ENCODE data around the gene GDI2.
"Not testable (repeated sequence)": the region's sequence is repeated elsewhere in the genome, so short reads cannot be mapped to it uniquely, and the experiment has no call there.

Gene GDI2

DNA sequence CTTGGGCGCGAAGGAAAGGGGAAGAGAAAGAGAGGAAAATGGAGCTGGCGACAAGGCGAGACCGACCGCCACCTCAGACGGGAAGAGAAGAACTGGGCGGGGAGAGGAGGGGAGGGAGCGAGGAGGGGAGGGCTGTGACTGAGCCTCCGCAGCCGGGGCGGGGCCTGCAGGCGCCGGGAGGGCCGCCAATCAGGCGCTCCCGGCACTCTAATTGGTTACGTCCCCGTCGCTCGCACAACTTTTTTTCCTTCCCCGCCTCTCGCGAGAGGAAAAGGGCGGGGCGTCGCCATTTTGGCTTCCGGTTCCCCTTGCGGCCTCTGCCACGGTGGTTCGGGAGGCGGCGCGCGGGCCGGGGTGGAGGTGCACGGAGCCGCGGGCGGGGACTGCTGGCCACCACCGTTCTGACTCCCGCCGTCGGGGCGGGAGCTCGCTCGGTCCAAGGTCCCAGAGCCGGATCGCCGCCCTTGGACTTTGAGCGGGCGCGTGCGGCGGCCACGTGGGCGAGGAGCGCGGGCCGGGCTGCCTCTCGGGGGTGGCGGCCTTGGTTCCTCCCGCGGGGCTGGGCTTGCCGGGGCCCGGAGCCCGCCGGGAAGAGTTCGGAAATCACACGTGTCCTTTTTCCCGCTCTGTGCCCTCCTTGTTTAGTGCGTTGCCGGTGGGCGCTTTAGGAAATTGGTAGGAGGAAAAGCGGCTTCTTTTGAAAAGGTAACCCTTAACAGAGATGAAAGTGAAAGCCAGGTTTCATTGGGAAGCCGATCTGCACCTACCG, at the start of gene GDI2:
TSS of gene GDI2 (minus strand) at position 94 of the 769 bp plus-strand sequence. CDS start 176 bp downstream, outside the sequence.
- DNase-seq, result peak; percentile 99

DNA sequence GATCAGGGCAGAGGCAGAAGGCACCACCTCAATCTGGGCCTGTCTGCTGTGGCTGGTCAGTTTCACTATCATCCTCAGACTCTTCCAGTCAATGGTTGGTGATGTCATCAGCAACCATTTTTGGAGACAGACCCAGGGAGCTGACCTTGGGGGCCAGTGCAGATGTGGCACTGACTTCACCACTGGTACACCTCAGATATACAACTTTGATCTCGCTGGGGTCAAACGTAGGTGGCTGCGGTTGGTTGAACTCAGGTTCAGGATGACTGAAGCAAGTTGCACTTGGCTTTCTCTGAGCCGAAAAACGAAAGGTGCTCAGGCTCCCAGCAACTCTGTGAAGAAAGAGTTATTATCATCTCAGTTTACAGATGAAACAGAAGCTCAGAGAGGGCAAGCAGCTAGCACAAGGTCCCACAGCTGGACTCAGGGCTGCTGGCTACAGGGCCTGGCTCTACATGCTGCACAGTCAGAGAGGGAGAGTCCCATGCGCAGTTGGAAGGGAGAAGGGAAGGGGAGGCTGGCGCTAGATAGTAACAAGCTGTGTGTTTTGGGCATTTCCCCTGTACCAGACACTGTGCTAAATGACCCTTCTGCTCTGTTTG, 49.2 kb upstream of the GDI2 start:
- DNase-seq, result peak; percentile 40

DNA sequence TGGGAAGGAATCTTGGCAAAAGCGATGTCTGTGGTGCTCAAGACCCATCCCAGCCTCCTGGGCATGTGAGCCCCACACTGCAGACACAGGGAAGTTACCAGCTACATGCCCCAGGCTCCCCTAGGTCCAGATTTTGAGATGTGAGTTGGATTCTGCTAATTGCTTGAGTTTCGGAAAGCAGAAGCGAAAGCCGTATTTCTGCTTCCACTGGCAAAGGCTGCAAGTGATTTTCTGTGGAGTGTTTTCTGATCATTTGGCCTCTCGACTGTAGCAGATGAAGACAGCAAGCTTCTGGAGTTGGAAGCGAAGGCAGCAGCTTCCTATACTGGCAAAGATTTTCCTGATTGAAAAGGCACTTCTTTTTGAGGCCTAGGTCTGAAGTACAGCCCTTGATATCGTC, 46.8 kb upstream of the GDI2 start:
- DNase-seq, result no peak

DNA sequence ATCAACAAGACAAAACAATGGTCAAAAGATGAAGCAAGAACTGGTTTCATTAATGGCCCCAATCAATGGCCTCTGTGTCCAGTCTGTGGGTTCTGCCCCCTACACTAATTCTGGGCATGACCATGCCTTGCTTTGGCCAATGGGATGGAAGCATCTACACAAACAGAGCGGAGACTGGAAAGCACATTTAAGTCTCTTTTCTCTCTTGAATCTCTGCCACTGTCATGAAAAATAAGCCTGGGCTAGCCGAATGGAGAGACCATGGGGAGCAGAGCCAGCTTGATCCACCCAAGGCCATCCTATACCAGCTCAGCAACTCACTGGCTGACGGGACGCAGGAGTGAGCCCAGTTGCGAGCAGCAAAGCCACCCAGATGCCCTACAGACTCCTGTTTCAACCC, 45.6 kb upstream of the GDI2 start:
- no peak for DNase-seq

DNA sequence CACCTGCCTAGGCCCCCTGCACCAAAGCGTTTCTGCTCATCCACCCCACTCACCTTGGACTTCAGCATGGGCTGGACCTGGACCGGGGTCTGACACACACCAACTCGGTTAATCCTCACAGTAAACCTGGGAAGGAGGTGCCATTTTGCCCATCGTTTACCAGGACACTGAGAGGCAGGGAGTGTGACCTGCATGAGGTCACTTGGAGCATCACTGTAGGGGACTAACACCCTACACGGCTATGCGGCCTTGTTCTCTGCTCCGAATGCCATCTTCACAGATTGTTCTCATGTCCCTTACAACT, 43.4 kb upstream of the GDI2 start:
- DNase-seq, result no peak

DNA sequence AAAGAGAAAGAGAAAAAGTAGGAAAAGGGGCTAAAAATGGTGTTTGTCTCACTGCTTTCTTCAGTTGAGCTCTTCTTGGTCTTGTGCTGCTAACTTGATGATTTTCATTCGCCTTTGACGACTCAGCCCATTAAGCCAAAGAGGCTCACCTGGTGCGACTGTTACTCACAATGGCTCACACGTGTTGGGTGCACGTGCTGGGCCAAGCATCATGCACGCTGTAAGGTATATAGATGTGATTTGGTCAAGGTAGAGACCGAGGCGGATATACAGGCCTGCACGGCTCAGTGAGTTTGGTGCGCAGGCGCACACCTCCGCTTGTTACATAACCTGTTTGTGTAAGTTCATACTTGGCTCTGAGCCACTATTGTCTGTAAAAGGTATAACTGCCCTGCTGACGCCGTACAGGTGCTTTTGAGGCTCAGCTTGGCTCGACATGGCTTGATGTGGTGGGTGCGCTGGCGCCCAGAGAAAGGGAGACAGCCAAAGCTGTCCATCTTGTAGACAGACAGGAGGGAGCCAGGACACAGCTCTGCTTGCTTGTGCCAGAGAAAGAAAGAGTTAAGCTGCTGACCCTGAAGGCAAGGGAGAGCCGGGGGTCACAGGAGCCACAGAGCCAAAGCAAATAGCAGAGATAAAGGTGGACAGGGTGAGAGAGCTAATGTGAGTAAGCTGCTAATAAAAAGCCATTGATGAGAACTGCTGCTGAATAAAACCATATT, 42.9 kb upstream of the GDI2 start:
- no peak for DNase-seq

DNA sequence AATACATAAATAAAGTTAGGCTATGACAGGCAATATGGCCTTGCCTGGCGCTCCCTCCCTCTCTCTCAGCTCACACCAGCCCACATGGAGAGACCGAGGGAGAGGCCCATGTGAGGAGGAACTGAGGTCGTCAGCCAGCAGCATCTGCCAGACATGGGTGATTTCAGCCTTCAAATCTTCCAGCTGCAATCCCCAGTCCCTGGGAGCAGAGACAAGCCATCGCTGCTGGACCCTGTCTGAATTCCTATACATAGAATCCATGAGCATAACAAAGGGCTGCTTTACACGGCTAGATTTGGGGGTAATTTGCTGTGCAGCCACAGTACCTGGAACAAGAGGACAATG, 40.9 kb upstream of the GDI2 start:
- no peak for DNase-seq

DNA sequence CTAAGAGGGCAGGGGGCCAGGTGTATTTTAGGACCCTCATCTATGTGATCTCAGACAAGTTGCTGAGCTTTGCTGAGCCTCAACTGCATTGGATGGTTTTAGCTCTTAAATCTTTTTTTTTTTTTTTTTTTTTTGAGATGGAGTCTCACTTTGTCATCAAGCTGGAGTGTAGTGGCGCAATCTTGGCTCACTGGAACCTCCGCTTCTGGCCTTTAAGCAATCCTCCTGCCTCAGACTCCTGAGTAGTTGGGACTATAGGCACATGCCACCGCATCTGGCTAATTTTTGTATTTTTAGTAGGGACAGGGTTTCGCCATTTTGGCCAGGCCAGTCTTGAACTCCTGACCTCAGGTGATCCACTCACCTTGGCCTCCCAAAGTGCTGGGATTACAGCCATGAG, 33.4 kb upstream of the GDI2 start:
- not testable (repeated sequence) for DNase-seq

DNA sequence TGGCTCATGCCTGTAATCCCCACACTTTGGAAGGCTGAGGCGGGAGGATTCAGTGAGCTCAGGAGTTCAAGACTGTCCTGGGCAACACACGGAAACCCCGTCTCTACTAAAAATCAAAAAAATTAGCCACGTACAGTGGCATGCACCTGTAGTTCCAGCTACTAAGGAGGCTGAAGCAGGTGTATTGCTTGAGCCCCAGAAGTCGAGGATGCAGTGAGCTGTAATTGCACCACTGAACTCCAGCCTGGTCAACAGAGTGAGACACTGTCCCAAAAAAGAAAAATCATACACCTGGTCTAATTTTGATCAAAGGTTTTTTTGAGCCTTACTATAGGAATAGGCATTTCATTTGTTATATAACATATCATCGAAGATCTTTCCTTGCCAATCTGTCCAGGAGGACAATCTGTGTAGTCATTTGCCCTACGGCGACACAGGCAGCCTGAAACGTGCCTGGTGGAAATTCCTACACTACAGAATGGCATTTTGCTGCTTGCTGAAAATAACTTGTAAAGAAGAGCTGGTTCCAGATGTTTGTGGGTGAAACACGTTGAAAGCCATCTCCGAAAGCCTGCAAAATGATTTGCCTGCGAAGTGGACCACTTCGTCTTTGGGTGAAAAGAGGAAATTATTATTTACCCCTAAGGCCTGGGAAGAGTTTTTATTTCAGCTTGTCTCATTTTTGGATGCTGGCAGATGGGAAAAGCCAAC, 31.3 kb upstream of the GDI2 start:
- DNase-seq, result no peak

DNA sequence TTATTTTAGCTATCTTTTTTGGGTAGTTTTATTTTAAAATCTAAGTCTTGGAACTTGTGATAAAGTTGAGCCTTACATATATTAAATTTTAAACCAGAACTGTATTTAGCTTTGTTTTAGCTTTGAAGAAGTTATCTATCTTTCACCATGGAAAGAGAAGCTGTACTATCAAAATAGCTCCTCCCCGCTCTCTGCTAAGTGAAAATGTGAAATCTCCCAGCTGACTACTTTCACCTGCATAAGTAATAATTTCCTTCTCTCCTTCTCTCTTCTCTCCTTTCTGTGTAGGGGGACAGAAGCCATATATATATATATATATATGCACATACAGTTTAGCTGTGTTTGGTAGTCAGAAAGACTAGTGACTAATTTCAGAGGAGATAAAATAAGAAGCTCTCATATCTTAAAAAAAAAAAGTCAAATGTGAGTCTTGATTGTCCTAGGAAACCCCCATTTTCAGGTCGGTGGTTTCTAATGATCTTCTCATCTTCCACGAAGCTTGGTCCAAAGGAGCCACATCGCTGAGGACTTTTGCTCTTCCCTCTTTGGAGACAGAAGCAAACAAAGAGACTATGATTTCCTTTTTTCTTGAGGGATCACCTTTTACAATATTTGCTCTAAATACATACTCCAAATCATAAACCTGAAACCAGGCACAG, 30.6 kb upstream of the GDI2 start:
- DNase-seq, result no peak

DNA sequence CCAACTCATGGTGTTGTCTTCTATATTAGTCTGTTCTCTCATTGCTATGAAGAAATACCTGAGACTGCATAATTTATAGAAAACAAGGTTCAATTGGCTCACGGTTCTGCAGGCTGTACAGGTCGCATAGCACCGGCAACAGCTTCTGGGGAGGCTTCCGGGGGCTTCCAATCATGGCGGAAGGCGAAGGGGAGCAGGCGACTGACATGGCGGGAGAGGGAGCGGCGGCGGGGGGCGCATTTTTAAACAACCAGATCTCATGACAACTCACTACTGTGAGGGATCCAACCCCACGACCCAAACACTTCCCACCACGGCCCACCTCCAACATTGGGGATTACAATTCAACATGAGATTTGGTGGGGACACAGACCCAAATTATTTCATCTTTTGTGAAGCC, 28.7 kb upstream of the GDI2 start:
- no peak for DNase-seq

DNA sequence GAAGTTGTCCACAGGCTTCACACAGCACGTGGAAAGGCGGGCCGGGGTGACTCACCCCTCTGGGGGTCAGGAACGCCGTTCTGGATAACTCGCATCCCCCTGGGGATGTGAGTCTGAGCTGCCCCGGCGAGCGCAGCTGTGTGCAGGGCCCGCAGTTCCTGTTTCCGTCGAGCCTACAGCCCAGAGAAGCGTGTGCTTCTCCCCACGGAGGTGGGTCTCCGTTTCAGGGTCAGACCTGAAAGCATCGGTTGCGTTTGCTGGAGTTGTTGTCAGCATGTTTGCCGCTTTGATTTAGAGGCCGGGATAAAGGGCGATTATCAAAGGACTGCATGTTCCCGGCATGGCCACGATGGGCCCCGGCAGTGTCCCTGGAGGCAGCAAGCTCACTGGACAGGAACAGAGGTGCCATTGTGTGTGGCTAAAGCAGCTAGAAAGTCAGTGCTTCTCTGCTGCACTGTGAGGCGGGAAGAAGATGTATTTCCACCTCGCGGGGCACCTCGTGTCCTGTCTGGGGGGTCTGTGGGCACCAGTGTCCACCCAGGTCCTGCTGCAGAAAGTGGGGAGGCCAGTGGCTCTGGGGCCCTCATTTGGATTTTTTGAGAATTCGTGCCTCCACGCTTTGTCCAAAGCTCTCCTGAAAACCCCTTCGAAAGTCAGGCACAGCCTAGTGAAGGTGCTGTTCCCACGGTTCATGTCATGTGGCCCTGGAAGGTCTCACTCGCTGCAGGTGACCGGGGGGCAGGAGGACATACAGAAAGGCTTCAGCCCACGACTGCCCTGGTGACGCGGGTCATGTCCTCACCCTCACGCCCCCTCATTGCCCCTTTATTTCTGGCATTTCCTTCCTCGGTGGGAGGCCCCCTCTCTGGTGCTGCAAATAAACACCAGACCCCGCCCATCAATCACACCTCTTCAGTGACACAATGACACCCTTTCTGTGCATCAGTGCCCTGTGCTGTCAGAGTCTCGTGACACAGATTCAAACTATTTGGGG, 27.4 kb upstream of the GDI2 start:
- no peak for DNase-seq

DNA sequence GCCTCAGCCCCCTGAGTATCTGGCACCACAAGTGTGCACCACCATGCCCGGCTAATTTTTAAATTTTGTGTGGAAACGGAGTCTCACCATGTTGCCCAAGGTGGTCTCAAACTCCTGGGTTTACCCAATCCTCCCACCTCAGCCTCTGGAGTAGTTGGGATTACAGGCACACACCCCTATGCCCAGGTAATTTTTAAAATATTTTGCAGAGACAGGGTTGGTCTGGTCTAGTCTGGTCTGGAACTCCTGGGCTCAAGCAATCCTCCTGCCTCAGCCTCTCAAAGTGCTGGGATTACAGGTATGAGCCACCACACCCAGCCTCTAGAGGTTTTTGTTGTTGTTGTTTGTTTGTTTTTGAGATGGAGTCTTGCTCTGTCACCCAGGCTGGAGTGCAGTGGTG, 22.9 kb upstream of the GDI2 start:
- DNase-seq, result not testable (repeated sequence)

DNA sequence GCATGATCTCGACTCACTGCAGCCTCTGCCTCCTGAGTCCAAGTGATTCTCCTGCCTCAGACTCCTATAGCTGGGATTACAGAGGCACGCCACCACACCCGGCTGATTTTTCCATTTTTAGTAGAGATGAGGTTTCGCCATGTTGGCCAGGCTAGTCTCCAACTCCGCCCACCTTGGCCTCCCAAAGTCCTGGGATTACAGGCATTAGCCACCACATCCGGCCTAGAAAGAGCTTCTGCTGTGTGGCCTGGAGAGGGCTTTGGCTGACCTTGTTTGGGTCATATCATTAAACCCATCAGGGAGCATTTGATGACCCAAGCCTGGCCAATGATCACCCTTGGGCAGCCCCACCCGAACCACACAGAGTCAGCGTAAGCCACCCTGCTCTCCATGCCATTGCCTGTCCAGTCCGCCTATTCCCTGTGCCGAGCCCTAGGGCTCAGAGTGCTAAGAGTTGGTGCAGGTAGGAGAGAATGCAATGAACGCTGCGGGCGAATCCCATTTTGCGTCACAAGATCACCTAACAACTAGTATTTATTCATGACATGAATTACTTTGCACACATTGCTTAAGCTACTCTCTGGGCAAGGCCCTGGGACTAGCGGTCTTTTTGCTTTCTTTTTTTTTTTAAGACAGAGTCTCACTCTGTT, 22.3 kb upstream of the GDI2 start:
- DNase-seq, result no peak

DNA sequence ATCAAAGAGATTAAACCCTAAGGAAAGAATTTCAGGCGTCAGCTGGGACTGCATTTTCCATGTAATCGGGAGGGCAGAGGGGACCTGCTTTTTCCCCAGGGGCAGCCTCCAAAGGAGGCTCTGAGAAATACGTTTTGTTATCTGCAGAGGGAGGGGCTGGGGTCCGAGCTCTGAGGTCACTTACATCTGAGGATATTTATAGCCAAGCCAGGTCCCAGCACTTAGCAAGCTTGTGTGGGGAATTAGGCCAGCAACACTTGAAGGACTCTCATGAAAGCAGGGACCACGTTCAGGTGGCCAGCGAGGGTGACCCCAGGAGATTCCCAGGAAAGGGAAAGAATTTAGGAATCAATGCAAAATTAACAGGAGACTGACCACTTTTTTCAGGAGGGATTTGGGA, 20.6 kb upstream of the GDI2 start:
- DNase-seq, result no peak

DNA sequence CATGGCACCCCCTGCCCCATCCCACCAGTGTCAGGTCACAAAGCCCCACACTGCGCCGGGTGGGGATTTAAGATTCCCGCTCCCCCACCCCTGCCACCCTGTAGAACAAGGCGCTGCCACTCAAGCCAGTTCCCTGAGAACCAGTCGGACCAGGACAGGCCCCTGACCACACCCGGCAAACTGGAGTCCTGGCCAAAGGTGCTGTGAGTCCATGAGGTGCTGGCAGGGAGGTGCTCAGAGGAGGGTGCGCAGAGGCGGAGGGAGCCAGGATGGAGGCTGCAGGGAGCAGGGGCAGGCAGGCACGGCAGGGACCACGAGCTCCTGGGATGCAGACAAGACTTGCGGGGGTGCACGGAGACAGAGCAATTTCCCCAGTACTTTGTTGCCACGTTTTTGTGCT, 19.7 kb upstream of the GDI2 start:
- peak; percentile 42 for DNase-seq

DNA sequence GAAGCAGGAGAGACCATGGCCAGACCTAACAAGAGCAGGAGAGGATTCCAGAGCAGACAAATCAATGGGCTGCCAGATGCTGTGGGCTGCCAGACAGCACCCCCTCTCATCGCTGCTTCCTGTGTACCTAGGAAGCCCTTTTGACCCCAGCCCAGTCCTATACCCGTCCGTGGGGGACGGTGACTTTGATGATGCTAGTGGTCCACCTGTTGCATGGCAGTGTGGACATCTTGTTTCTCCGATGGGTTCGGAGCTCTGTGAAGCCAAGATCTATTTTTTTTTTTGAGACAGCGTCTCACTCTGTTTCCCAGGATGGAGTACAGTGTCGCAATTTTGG, 18.2 kb upstream of the GDI2 start:
- DNase-seq, result peak; percentile 42

DNA sequence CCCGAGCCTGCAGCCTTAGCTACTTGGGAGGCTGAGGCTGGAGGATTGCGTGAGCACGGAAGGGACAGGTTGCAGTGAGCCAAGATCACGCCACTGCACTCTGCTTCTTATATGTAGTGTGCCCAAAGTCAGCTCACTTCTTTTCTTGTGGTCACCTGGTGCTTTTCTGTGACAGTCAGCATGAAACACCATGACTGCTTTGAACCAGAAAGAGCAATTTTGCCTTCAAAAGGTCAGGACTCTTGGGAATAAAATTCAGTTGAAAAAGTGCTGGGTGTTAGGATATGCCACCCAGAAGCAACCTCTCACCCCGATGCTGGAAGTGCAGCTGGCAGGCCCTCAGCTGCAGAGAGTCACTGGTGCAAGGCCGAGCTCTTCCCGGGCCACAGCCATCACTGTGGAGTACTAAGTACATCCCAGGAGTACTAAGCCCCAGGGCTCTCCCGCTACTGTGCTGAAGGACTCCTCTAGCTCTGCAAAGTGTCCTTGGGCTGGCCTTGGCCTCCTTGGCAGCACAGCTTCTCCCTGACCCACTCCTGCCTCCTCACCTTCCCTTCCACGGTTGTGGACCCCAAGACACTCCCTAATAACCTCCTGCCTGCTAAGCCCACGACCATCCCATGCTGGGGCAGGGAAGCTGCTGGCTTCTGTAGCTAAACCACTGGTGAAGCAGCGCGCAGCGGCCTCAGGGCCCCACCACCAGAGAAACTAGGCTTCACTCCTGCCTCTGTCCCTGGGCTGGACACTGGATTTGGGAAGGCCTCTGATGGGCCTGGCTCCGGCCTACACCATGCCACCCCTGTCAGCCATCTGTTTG, 17.6 kb upstream of the GDI2 start:
- DNase-seq, result peak; percentile 43

DNA sequence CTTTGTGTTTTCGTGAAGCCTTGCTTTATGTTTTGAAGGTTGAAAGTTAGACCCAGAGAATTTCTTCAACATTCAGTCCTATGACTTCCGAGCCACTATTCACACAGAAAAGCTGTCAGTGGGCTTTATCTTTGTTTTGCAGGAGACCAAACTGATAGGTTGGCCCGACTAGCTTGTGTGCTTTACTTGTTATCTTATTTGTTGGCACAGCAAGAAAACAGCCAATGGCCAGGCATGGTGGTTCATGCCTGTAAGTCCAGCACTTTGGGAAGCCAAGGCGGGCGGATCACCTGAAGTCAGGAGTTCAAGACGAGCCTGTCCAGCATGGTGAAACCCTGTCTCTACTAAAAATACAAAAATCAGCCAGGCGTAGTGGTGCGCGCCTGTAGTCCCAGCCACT, 16.0 kb upstream of the GDI2 start:
- DNase-seq, result no peak

DNA sequence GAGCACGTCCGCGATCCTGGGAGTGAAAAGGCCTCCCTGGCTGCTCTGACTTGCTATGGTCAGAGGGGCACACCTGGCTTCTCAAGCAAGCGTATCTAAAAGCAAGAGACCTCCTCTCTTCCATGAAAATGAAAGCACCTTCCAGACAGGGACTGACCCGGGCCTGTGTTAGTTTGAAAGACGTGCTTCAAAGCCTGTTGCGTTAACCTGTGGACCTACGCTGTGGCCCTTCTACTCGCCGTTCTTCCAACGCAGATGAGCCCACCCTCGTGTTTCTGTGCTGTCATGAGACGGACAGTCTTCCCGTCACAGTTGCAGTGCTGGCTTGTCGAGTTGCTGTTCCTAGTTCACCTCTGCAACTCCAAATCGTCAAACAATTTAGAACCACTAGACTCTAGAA, 15.5 kb upstream of the GDI2 start:
- DNase-seq, result peak; percentile 38

DNA sequence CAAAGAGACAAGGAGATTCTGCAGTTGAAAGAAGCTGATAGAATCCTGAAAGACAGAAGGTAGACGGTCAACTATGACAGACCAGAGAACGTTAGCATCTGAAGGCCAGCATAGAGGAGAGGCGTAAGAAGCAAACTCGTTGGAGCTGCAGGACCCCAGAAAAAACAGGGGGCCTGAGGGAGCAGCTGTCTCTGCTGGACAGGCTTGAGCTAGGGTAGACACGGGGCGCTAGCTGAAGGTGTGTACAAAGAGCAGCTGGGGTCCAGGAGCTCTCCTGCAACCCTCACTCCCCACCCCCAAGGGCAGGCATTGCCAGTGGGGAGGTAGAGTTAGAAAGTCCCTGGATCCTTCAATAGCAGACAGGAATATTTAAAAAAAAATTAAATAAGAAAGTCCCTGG, 14.6 kb upstream of the GDI2 start:
- DNase-seq, result no peak
